Hematopoietic multipotent progenitor cell treated with erythropoietin and hydrocortisone succinate and interleukin-3 and kit ligand, for 15 days (in vitro differentiated cells): ENCODE data around the gene OCA2.
"Not testable (repeated sequence)": the region's sequence is repeated elsewhere in the genome, so short reads cannot be mapped to it uniquely, and the experiment has no call there.

Experiments used
- DNase-seq: peaks from one replicate; pipeline ENCODE4 v3.0.0-alpha.2; 2015; ENCODE audit warnings: low spot score

Gene OCA2

GRCh38 chr15:27770769-27771554 is 328.2 kb downstream of the OCA2 start:
- DNase-seq, result no peak

- DNase-seq, result no peak
Observed at GRCh38 chr15:27770086-27770607, 329.0 kb downstream of the OCA2 start.

- DNase-seq, result no peak
Observed at GRCh38 chr15:27769652-27770051, 329.5 kb downstream of the OCA2 start.

- DNase-seq, result no peak
Observed at GRCh38 chr15:27768732-27769475, 330.2 kb downstream of the OCA2 start.

GRCh38 chr15:27767918-27768640 is 331.0 kb downstream of the OCA2 start:
- no peak for DNase-seq

- not testable (repeated sequence) for DNase-seq
Observed at GRCh38 chr15:27767430-27767829, 331.7 kb downstream of the OCA2 start.

- DNase-seq, result no peak
Observed at GRCh38 chr15:27764339-27764738, 334.8 kb downstream of the OCA2 start.

- no peak for DNase-seq
Observed at GRCh38 chr15:27763514-27763913, 335.6 kb downstream of the OCA2 start.

- DNase-seq, result no peak
Observed at GRCh38 chr15:27762471-27762870, 336.6 kb downstream of the OCA2 start.

- no peak for DNase-seq
Observed at GRCh38 chr15:27757052-27757451, 342.1 kb downstream of the OCA2 start.

GRCh38 chr15:27752691-27753090 is 346.4 kb downstream of the OCA2 start:
- no peak for DNase-seq

GRCh38 chr15:27747997-27748396 is 351.1 kb downstream of the OCA2 start:
- DNase-seq, result no peak

- no peak for DNase-seq
Observed at GRCh38 chr15:27746401-27746955, 352.6 kb downstream of the OCA2 start.

GRCh38 chr15:27744641-27745040 is 354.5 kb downstream of the OCA2 start:
- no peak for DNase-seq

GRCh38 chr15:27743638-27744037 is 355.5 kb downstream of the OCA2 start:
- DNase-seq, result no peak

- no peak for DNase-seq
Observed at GRCh38 chr15:27742751-27743477, 356.2 kb downstream of the OCA2 start.

- no peak for DNase-seq
Observed at GRCh38 chr15:27741226-27741860, 357.8 kb downstream of the OCA2 start.

GRCh38 chr15:27734785-27735495 is 364.2 kb downstream of the OCA2 start:
- no peak for DNase-seq

- DNase-seq, result no peak
Observed at GRCh38 chr15:27731776-27732175, 367.3 kb downstream of the OCA2 start.

- DNase-seq, result no peak
Observed at GRCh38 chr15:27730868-27731267, 368.2 kb downstream of the OCA2 start.
